ENCODE measurements around the gene PHOSPHO1. TPM values are rescaled to one million over a fixed set of nuclear protein-coding genes. Genes with fewer than 3 reads are reported as not detected.

The PHOSPHO1 gene
- total RNA-seq, 2 experiments from 2014 or later, result not detected

DNA sequence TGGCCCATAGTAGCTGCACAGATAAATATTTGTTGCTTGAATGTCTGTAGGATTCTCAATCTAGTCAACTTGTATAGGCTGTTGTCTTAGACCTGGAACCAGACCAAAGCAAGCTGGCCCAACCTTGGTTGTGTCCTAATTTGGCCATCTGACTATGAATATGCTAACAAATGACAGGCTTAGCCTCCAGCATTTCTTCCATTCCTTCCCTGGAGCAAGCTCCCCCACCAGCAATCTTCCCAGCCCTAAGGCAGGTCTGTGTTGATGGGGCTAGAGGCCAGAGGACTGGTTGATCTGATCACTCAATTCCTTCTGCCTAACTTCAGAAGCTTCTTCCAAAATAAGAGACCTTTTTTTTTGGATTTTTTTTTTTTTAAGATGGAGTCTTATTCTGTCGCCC is 9.4 kb upstream of the PHOSPHO1 start:
- no peaks in the 10 kb centered on the region for H3K79me2 ChIP-seq (ENCODE audit: insufficient read depth, low read depth, low read length)
- DNase-seq (ENCODE audit: low spot score), result no peak
- no TSS peak for BruUV-seq (replicated peaks)
- no peaks in the 10 kb centered on the region for H3K4me1 ChIP-seq (ENCODE audit: insufficient read depth, low read length, poor library complexity, severe bottlenecking)
- no peaks in the 10 kb centered on the region for H3K36me3 ChIP-seq (ENCODE audit: insufficient read depth, low read length)
- CTCF ChIA-PET (ENCODE audit: unreplicated experiment), result no interaction called here
- TF ChIP-seq, protein P1, sequence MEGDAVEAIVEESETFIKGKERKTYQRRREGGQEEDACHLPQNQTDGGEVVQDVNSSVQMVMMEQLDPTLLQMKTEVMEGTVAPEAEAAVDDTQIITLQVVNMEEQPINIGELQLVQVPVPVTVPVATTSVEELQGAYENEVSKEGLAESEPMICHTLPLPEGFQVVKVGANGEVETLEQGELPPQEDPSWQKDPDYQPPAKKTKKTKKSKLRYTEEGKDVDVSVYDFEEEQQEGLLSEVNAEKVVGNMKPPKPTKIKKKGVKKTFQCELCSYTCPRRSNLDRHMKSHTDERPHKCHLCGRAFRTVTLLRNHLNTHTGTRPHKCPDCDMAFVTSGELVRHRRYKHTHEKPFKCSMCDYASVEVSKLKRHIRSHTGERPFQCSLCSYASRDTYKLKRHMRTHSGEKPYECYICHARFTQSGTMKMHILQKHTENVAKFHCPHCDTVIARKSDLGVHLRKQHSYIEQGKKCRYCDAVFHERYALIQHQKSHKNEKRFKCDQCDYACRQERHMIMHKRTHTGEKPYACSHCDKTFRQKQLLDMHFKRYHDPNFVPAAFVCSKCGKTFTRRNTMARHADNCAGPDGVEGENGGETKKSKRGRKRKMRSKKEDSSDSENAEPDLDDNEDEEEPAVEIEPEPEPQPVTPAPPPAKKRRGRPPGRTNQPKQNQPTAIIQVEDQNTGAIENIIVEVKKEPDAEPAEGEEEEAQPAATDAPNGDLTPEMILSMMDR (conservative IDR thresholded peaks at IDR 0.05; ENCODE audit: low read length), result no peak
- TF ChIP-seq EZH2phosphoT487 (IDR thresholded peaks at IDR 0.05; ENCODE audit: borderline replicate concordance, low read depth, low read length), result no peak
- H3K9me3 ChIP-seq (ENCODE audit: low read length), result no peaks in the 10 kb centered on the region
- intact Hi-C loops (cut with micrococcal nuclease; ENCODE audit: unreplicated experiment), result no loop called here
- no peak overlapping the region for H3K27ac ChIP-seq (ENCODE audit: low read depth, low read length, poor library complexity, severe bottlenecking)
- POLR2A ChIA-PET, result interaction anchor here (0.5 kb wide), 1 partner anchor 373 kb away, joined by 3 read pairs; no protein-coding TSS in a partner anchor
- no peak overlapping the region for H3K4me3 ChIP-seq (ENCODE audit: low read depth, low read length, poor library complexity, severe bottlenecking)
- H4K20me1 ChIP-seq (ENCODE audit: insufficient read depth, low read length), result no peaks in the 10 kb centered on the region
- no peak overlapping the region for H2AFZ ChIP-seq (ENCODE audit: low read length)
- H3K4me2 ChIP-seq (ENCODE audit: low read length), result no peak overlapping the region
- H3K9me2 ChIP-seq (ENCODE audit: insufficient read depth, low read length), result no peaks in the 10 kb centered on the region

DNA sequence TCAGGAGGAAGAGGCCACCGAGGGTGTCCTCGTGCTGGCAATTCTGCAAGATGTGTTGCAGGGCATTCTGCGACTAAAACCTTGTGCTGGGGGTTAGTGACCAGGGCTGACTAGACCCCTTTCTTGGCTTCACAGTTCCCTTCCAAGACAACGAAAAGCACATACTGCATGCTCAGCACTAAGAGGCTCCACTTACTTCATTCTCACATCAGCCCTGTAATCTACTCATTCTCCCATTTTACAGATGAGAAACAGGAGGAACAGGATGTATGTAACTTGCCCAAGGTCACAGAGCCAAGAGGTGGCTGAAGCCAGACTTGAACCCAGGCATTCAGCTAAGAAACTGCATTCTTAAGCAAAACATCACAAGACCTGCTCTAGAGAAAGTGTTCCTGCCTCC is 5.3 kb upstream of the PHOSPHO1 start:
- H2AFZ ChIP-seq (ENCODE audit: low read length), result no peak overlapping the region
- H3K79me2 ChIP-seq (ENCODE audit: insufficient read depth, low read depth, low read length), result no peaks in the 10 kb centered on the region
- H3K9me2 ChIP-seq (ENCODE audit: insufficient read depth, low read length), result no peaks in the 10 kb centered on the region
- POLR2A ChIA-PET, result no interaction called here
- no peaks in the 10 kb centered on the region for H3K36me3 ChIP-seq (ENCODE audit: insufficient read depth, low read length)
- H3K9me3 ChIP-seq (ENCODE audit: low read length), result no peaks in the 10 kb centered on the region
- no peak for DNase-seq (ENCODE audit: low spot score)
- TF ChIP-seq, protein P1 (conservative IDR thresholded peaks at IDR 0.05; ENCODE audit: low read length), result no peak
- TF ChIP-seq EZH2phosphoT487 (IDR thresholded peaks at IDR 0.05; ENCODE audit: borderline replicate concordance, low read depth, low read length), result no peak
- intact Hi-C loops (cut with micrococcal nuclease; ENCODE audit: unreplicated experiment), result no loop called here
- H3K4me1 ChIP-seq (ENCODE audit: insufficient read depth, low read length, poor library complexity, severe bottlenecking), result peaks cover 9% of the 10 kb centered on the region
- H3K4me2 ChIP-seq (ENCODE audit: low read length), result no peak overlapping the region
- CTCF ChIA-PET (ENCODE audit: unreplicated experiment), result no interaction called here
- no peaks in the 10 kb centered on the region for H4K20me1 ChIP-seq (ENCODE audit: insufficient read depth, low read length)
- H3K27ac ChIP-seq (ENCODE audit: low read depth, low read length, poor library complexity, severe bottlenecking), result no peak overlapping the region
- H3K4me3 ChIP-seq (ENCODE audit: low read depth, low read length, poor library complexity, severe bottlenecking), result no peak overlapping the region
- no TSS peak for BruUV-seq (replicated peaks)

DNA sequence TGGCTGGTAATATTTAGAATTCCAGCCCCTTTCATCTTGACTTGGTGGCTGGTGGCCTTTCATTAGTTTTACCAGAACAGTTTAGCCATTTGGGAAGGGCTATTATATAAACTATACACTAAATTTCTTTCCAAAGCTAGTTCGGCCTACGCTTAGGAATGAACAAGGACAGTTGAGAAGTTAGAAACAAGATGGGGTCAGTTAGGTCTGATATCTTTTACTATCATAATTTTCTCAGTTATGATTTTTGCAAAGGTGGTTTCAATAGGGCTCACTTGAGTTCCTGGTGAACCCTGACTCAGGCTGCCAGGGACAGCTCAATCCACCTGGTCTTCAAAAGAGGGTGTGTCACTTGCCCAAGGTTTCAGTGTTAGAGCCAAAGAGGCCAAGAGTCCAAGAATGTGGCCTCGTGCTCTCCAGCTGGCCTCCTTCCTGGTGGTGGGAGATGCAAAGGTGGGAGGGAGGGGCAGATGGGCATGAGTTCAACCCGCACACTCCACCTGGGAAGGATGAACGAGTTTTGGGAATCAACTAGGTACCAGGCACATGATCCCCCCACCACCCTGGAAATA is 4.0 kb upstream of the PHOSPHO1 start:
- H3K79me2 ChIP-seq (ENCODE audit: insufficient read depth, low read depth, low read length), result no peaks in the 10 kb centered on the region
- DNase-seq (ENCODE audit: low spot score), result no peak
- peaks cover 9% of the 10 kb centered on the region for H3K4me1 ChIP-seq (ENCODE audit: insufficient read depth, low read length, poor library complexity, severe bottlenecking)
- POLR2A ChIA-PET, result no interaction called here
- intact Hi-C loops (cut with micrococcal nuclease; ENCODE audit: unreplicated experiment), result loop anchor here (5.0 kb wide), 1 partner anchor 158 kb away; no protein-coding TSS in a partner anchor
- no peak overlapping the region for H3K4me3 ChIP-seq (ENCODE audit: low read depth, low read length, poor library complexity, severe bottlenecking)
- H4K20me1 ChIP-seq (ENCODE audit: insufficient read depth, low read length), result no peaks in the 10 kb centered on the region
- H3K9me3 ChIP-seq (ENCODE audit: low read length), result no peaks in the 10 kb centered on the region
- no TSS peak for BruUV-seq (replicated peaks)
- CTCF ChIA-PET (ENCODE audit: unreplicated experiment), result no interaction called here
- no peak overlapping the region for H2AFZ ChIP-seq (ENCODE audit: low read length)
- no peak overlapping the region for H3K27ac ChIP-seq (ENCODE audit: low read depth, low read length, poor library complexity, severe bottlenecking)
- no peaks in the 10 kb centered on the region for H3K9me2 ChIP-seq (ENCODE audit: insufficient read depth, low read length)
- H3K4me2 ChIP-seq (ENCODE audit: low read length), result no peak overlapping the region
- TF ChIP-seq, protein P1 (conservative IDR thresholded peaks at IDR 0.05; ENCODE audit: low read length), result no peak
- TF ChIP-seq EZH2phosphoT487 (IDR thresholded peaks at IDR 0.05; ENCODE audit: borderline replicate concordance, low read depth, low read length), result no peak
- no peaks in the 10 kb centered on the region for H3K36me3 ChIP-seq (ENCODE audit: insufficient read depth, low read length)
